ENCODE measurements around the gene FAM3A. TPM values are rescaled to one million over a fixed set of nuclear protein-coding genes. Genes with fewer than 3 reads are reported as not detected.

Gene FAM3A
- total and polyA plus RNA-seq, 2 of the 8 experiments (the other 6 are each of a cell fraction or from before 2014, with no cell fraction given): 16.2 to 18.6 TPM

GRCh38 chrX:154483325-154483724 lies 32.7 kb downstream of the FAM3A start:
- no peaks in the 10 kb centered on the region for H3K27me3 ChIP-seq (replicated peaks in 1 of 4; ENCODE audit: control insufficient read depth in 3 of 4, extremely low read depth in 1 of 4, insufficient read depth in 3 of 4, low read length in 3 of 4)
- H3K14ac ChIP-seq (ENCODE audit: insufficient read length): no peak overlapping the region
- no peak overlapping the region for H3K4me2 ChIP-seq (ENCODE audit: insufficient read depth in 1 of 2, low read depth in 2 of 2, low read length in 2 of 2)
- H3K18ac ChIP-seq (ENCODE audit: extremely low read depth, low read length): no peak overlapping the region
- H3K79me2 ChIP-seq (ENCODE audit: control insufficient read depth in 1 of 2, insufficient read depth in 2 of 2, low read length in 2 of 2): no peaks in the 10 kb centered on the region
- no peak overlapping the region for H3K56ac ChIP-seq (replicated peaks; ENCODE audit: insufficient read length, low read depth, low read length)
- no peak overlapping the region for H2BK20ac ChIP-seq (ENCODE audit: low read length)
- DNase-seq (ENCODE audit: low read depth in 1 of 2, low spot score in 2 of 2): no peak
- H3K79me1 ChIP-seq (ENCODE audit: low read depth, low read length): no peaks in the 10 kb centered on the region
- peaks cover 0 to 2% of the 10 kb centered on the region in 2 experiments for H4K20me1 ChIP-seq (replicated peaks in 1 of 2; ENCODE audit: control insufficient read depth in 1 of 2, insufficient read depth in 2 of 2, low read length in 2 of 2)
- peaks cover 0 to 4% (median 2%) of the 10 kb centered on the region in 4 experiments; a peak in 4 of 7 replicates for H3K4me1 ChIP-seq (replicated peaks in 1 of 4; ENCODE audit: control insufficient read depth in 3 of 4, insufficient read depth in 4 of 4, low read length in 3 of 4)
- H3K36me3 ChIP-seq (ENCODE audit: control insufficient read depth in 2 of 4, insufficient read depth in 4 of 4, low read length in 3 of 4): peaks cover 0 to 13% (median 0%) of the 10 kb centered on the region in 4 experiments; a peak in 2 of 8 replicates
- TF ChIP-seq RAD21 (IDR thresholded peaks at IDR 0.05 in 1 of 2, conservative IDR thresholded peaks at IDR 0.05 in 1 of 2; ENCODE audit: low read depth in 2 of 2, low read length in 2 of 2) (no peak), TBP (IDR thresholded peaks at IDR 0.05; ENCODE audit: low read depth, low read length) (no peak), KDM4A (IDR thresholded peaks at IDR 0.05; ENCODE audit: low read depth, low read length, severe bottlenecking) (no peak), EP300 (IDR thresholded peaks at IDR 0.05; ENCODE audit: borderline replicate concordance in 1 of 2, low read depth in 2 of 2, low read length in 2 of 2) (no peak)
- H4K91ac ChIP-seq (replicated peaks; ENCODE audit: insufficient read length, low read length): no peak overlapping the region
- H2BK15ac ChIP-seq (ENCODE audit: low read length): no peak overlapping the region
- FAIRE-seq: no peak
- H3K23ac ChIP-seq (ENCODE audit: insufficient read length): no peak overlapping the region
- H2AFZ ChIP-seq (ENCODE audit: low read length): no peak overlapping the region
- H3K9me3 ChIP-seq (ENCODE audit: insufficient read depth in 2 of 2, low read depth in 1 of 2, low read length in 1 of 2): no peaks in the 10 kb centered on the region
- WGBS, 2 experiments (ENCODE audit: extremely low coverage in 1 of 2, insufficient coverage in 1 of 2, insufficient read length in 1 of 2, insufficient replicate concordance in 2 of 2, low coverage in 1 of 2, low lambda C conversion rate in 2 of 2, missing lambda C conversion rate in 1 of 2): 89% methylated on average over 5 of the region's 7 CpGs; no CpG with 5 or more reads in 1 of the 2 experiments
- H2BK12ac ChIP-seq (ENCODE audit: low read depth, low read length): no peak overlapping the region
- H2BK120ac ChIP-seq (replicated peaks; ENCODE audit: low read depth, low read length): no peak overlapping the region
- H3K4ac ChIP-seq (replicated peaks; ENCODE audit: insufficient read length, low read depth, low read length): no peak overlapping the region
- peaks cover under 1% of the 10 kb centered on the region; the same call in 1 of the 2 replicates for H3K23me2 ChIP-seq (ENCODE audit: low read depth, low read length)
- no peak overlapping the region for H4K8ac ChIP-seq (ENCODE audit: extremely low read depth, insufficient read depth, low read length)
- POLR2A ChIA-PET (ENCODE audit: partially characterized antibody): no interaction called here
- CTCF ChIA-PET (ENCODE audit: partially characterized antibody): interaction anchor here (1.0 to 2.1 kb wide), 4 partner anchors 24 to 100 kb away, joined by 3 to 8 read pairs (median 4); no protein-coding TSS in a partner anchor
- no peak overlapping the region for H2AK5ac ChIP-seq (ENCODE audit: low read depth, low read length)
- H3K27ac ChIP-seq (ENCODE audit: low read depth, low read length): no peak overlapping the region
- no peak overlapping the region for H2BK5ac ChIP-seq (ENCODE audit: low read depth, low read length)
- H4K5ac ChIP-seq (ENCODE audit: insufficient read length, low read depth, low read length): no peak overlapping the region
- H3K4me3 ChIP-seq (ENCODE audit: extremely low read depth in 1 of 4, insufficient read depth in 2 of 4, low read depth in 3 of 4, low read length in 4 of 4): no peak overlapping the region
- no peak overlapping the region for H3K9ac ChIP-seq (replicated peaks in 1 of 4; ENCODE audit: extremely low read depth in 1 of 4, low read depth in 3 of 4, low read length in 3 of 4)

Measured in H1 (cell line).